ENCODE results near the gene HLA-DRA. TPM values are rescaled to one million over a fixed set of nuclear protein-coding genes. Genes with fewer than 3 reads are reported as not detected.

The HLA-DRA gene
- total RNA-seq, result 1,165 TPM

GRCh38 chr6:32439602-32440214, at the start of gene HLA-DRA:
Gene HLA-DRA, plus strand, starts transcription at chr6:32439887. Its CDS starts 64 bp downstream, at chr6:32439951.
- H3K4me3 ChIP-seq (ENCODE audit: low read length), result peak within 1 kb of the TSS; percentile 79
- no peaks in the 10 kb centered on the region for H3K9me3 ChIP-seq (ENCODE audit: low read depth, low read length)
- H3K27me3 ChIP-seq (ENCODE audit: insufficient read depth, low read length), result no peaks in the 10 kb centered on the region
- peaks cover 64% of the 10 kb centered on the region for H3K4me1 ChIP-seq (ENCODE audit: insufficient read depth, low read length)

GRCh38 chr6:32391505-32391904, 48.2 kb upstream of the HLA-DRA start:
- peaks cover 4% of the 10 kb centered on the region for H3K27me3 ChIP-seq (ENCODE audit: insufficient read depth, low read length)
- no peaks in the 10 kb centered on the region for H3K9me3 ChIP-seq (ENCODE audit: low read depth, low read length)

DNA sequence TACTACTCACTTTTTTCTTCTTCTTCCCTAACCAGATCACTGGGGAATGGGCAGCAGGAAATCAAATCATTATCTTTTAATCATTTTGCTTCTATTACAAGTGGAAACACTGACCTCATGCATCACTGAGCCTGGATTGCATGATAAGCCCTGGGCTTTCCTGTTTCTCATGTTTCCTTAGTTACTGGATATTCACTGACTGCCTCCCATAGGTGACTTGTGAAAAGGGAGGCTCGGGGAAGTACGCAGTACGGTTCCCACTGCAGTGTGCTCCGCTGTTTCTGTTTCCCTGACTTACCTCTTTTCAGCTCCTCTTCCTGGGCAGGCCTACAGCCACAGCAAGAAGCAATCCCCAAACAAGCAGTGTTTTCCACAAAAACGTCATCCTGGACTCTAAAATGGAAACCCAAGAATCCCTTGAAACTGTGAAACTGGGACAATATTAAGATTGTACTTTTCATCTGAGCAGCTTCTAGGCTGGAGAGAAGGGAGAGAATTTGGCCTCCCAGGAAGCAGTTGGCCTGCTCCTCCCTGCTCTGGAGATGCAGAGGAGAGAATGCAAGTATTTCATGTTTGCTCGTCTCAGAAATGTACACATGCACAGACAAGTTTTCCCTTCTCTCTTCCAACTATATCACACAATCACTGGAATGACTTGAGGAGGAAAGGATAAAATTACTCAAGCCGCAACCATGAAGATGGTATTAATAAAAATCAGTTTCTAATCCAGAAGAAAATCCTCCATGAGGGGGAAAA, 45.8 kb upstream of the HLA-DRA start:
- Histone ChIP-seq H3K4me3 (ENCODE audit: low read length) (no peak overlapping the region), H3K9me3 (ENCODE audit: low read depth, low read length) (no peaks in the 10 kb centered on the region), H3K27me3 (ENCODE audit: insufficient read depth, low read length) (peaks cover 4% of the 10 kb centered on the region), H3K4me1 (ENCODE audit: insufficient read depth, low read length) (no peaks in the 10 kb centered on the region)

More at GRCh38 chr6:32391505-32391904, 48.2 kb upstream of the HLA-DRA start:
- no peaks in the 10 kb centered on the region for H3K4me1 ChIP-seq (ENCODE audit: insufficient read depth, low read length)
- H3K4me3 ChIP-seq (ENCODE audit: low read length), result no peak overlapping the region

GRCh38 chr6:32396028-32396427, 43.7 kb upstream of the HLA-DRA start:
- Histone ChIP-seq H3K27me3 (ENCODE audit: insufficient read depth, low read length) (no peaks in the 10 kb centered on the region), H3K9me3 (ENCODE audit: low read depth, low read length) (no peaks in the 10 kb centered on the region), H3K4me3 (ENCODE audit: low read length) (no peak overlapping the region), H3K4me1 (ENCODE audit: insufficient read depth, low read length) (no peaks in the 10 kb centered on the region)

DNA sequence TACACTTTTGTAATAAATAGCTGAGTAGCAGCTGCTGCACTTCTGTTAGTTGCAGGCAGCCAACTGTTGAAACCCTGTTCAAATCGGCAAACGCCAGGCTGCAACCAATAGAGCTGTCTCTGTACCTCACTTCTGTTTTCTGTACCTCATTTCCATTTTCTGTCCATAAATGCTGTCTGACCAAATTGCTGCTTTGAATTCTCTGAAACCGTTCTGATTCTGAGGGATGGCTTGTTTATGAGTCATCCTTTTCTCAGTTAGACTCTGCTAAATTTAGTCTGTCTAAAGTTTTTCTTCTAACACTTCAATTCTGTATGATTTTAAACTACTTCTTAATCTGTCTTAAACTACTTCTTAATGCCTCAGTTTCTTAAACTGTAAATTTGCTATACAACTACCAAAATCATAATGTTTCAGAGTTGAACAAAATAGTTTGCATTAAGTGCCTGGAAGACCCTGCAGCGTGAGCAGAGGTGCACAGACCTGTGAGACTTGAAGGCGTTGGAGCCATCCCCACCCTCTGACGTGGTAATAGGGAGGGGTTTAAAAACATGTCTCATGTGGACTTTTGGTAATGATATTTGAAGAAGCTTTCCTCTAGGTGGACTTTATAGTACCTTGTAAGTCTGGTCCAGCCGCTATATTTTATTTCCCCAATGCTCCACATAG, 42.3 kb upstream of the HLA-DRA start:
- Histone ChIP-seq H3K4me3 (ENCODE audit: low read length) (no peak overlapping the region), H3K4me1 (ENCODE audit: insufficient read depth, low read length) (no peaks in the 10 kb centered on the region), H3K9me3 (ENCODE audit: low read depth, low read length) (no peaks in the 10 kb centered on the region), H3K27me3 (ENCODE audit: insufficient read depth, low read length) (no peaks in the 10 kb centered on the region)

DNA sequence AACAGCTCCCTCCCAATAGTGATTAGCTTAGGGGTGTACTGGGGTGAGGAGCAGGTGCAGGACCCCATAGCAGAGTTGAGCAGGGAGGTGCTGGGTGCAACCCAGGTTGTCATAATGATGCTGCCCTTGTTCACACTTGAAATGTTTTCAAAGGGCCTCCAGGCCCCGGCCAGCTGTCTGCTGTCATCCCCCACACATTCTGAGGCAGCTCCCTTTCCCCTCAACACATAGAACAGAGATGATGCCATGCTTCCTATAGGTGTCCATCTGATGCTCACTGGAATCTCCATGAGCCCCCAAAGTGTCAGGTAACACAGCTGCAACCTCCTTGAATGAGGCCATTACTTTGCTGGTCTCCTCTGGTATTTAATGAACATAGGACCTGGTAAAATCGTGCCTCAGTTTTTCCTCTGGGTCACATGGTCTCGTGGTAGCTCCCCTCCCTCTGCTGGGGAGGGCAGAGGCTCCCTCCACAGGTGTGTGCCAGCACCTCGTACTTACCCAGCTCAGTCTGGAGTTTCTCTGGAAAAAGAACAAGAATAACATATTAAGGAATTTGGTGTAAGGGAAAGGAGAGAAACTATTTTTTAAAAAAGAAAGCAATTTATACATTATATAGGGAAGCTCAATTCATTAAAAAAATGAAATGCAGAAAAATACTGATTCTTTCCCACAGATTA, 38.3 kb upstream of the HLA-DRA start:
- Histone ChIP-seq H3K9me3 (ENCODE audit: low read depth, low read length) (no peaks in the 10 kb centered on the region), H3K4me3 (ENCODE audit: low read length) (no peak overlapping the region), H3K4me1 (ENCODE audit: insufficient read depth, low read length) (no peaks in the 10 kb centered on the region), H3K27me3 (ENCODE audit: insufficient read depth, low read length) (peaks cover 6% of the 10 kb centered on the region)

- H3K27me3 ChIP-seq (ENCODE audit: insufficient read depth, low read length), result peaks cover 10% of the 10 kb centered on the region
- no peak overlapping the region for H3K4me3 ChIP-seq (ENCODE audit: low read length)
- H3K9me3 ChIP-seq (ENCODE audit: low read depth, low read length), result no peaks in the 10 kb centered on the region
- H3K4me1 ChIP-seq (ENCODE audit: insufficient read depth, low read length), result no peaks in the 10 kb centered on the region
Observed at GRCh38 chr6:32402812-32403211, 36.9 kb upstream of the HLA-DRA start.

GRCh38 chr6:32405656-32406055, 34.0 kb upstream of the HLA-DRA start:
- H3K4me1 ChIP-seq (ENCODE audit: insufficient read depth, low read length), result no peaks in the 10 kb centered on the region
- H3K4me3 ChIP-seq (ENCODE audit: low read length), result no peak overlapping the region
- H3K9me3 ChIP-seq (ENCODE audit: low read depth, low read length), result no peaks in the 10 kb centered on the region
- H3K27me3 ChIP-seq (ENCODE audit: insufficient read depth, low read length), result peaks cover 13% of the 10 kb centered on the region

DNA sequence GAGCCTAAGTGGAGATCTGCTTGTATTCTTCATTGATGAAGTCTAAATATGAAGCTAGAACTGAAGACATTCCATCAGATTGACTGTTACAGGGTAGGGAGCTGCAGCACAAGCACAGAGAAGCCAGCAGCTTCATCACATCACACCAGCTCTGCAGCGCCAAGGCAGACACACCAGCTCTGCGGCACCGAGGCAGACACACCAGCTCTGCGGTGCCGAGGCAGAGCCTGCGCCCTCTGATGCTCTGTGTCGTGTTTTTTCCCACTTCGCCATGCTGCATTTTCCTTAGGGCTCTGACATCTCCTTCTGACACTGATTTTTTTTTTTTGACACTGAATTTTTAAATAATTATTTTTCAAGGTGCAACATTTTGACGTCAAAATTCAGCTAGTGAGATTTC, 33.5 kb upstream of the HLA-DRA start:
- H3K4me1 ChIP-seq (ENCODE audit: insufficient read depth, low read length), result no peaks in the 10 kb centered on the region
- H3K9me3 ChIP-seq (ENCODE audit: low read depth, low read length), result no peaks in the 10 kb centered on the region
- no peak overlapping the region for H3K4me3 ChIP-seq (ENCODE audit: low read length)
- peaks cover 13% of the 10 kb centered on the region for H3K27me3 ChIP-seq (ENCODE audit: insufficient read depth, low read length)

GRCh38 chr6:32406857-32407256, 32.8 kb upstream of the HLA-DRA start, which contains the start of gene BTNL2:
Gene BTNL2, minus strand, starts transcription at chr6:32407181. Its CDS starts 58 bp downstream, at chr6:32407123.
- no peaks in the 10 kb centered on the region for H3K4me1 ChIP-seq (ENCODE audit: insufficient read depth, low read length)
- no peak within 1 kb of the TSS for H3K4me3 ChIP-seq (ENCODE audit: low read length)

GRCh38 chr6:32410906-32411305, 28.8 kb upstream of the HLA-DRA start:
- no peaks in the 10 kb centered on the region for H3K9me3 ChIP-seq (ENCODE audit: low read depth, low read length)
- H3K4me1 ChIP-seq (ENCODE audit: insufficient read depth, low read length), result peaks cover 4% of the 10 kb centered on the region
- no peak overlapping the region for H3K4me3 ChIP-seq (ENCODE audit: low read length)
- H3K27me3 ChIP-seq (ENCODE audit: insufficient read depth, low read length), result peaks cover 21% of the 10 kb centered on the region

More at GRCh38 chr6:32406857-32407256, 32.8 kb upstream of the HLA-DRA start, which contains the start of gene BTNL2:
- no peaks in the 10 kb centered on the region for H3K9me3 ChIP-seq (ENCODE audit: low read depth, low read length)
- peaks cover 13% of the 10 kb centered on the region for H3K27me3 ChIP-seq (ENCODE audit: insufficient read depth, low read length)

GRCh38 chr6:32411566-32412327, 27.9 kb upstream of the HLA-DRA start:
- peaks cover 6% of the 10 kb centered on the region for H3K4me1 ChIP-seq (ENCODE audit: insufficient read depth, low read length)
- H3K27me3 ChIP-seq (ENCODE audit: insufficient read depth, low read length), result peaks cover 27% of the 10 kb centered on the region
- no peak overlapping the region for H3K4me3 ChIP-seq (ENCODE audit: low read length)
- no peaks in the 10 kb centered on the region for H3K9me3 ChIP-seq (ENCODE audit: low read depth, low read length)

- H3K4me1 ChIP-seq (ENCODE audit: insufficient read depth, low read length), result peaks cover 6% of the 10 kb centered on the region
- H3K9me3 ChIP-seq (ENCODE audit: low read depth, low read length), result no peaks in the 10 kb centered on the region
- peaks cover 23% of the 10 kb centered on the region for H3K27me3 ChIP-seq (ENCODE audit: insufficient read depth, low read length)
- no peak overlapping the region for H3K4me3 ChIP-seq (ENCODE audit: low read length)
Observed at GRCh38 chr6:32413427-32414047, 26.1 kb upstream of the HLA-DRA start.

- no peaks in the 10 kb centered on the region for H3K9me3 ChIP-seq (ENCODE audit: low read depth, low read length)
- peaks cover 6% of the 10 kb centered on the region for H3K4me1 ChIP-seq (ENCODE audit: insufficient read depth, low read length)
- no peak overlapping the region for H3K4me3 ChIP-seq (ENCODE audit: low read length)
- peaks cover 20% of the 10 kb centered on the region for H3K27me3 ChIP-seq (ENCODE audit: insufficient read depth, low read length)
Observed at GRCh38 chr6:32415521-32416019, 24.1 kb upstream of the HLA-DRA start.
